SHP77 (cell line): ENCODE data around the gene ZDHHC8.

Experiments used
- DNase-seq, 2 experiments: peaks; one replicate each; lab custom pipeline; 2025; lab: John Stamatoyannopoulos, UW

ZDHHC8 gene

GRCh38 chr22:20178075-20178914, 46.7 kb downstream of the ZDHHC8 start:
- DNase-seq: no peak

- no peak for DNase-seq
These were observed 47.3 kb downstream of the ZDHHC8 start for GRCh38 chr22:20178915-20179227.

- no peak for DNase-seq
These were observed 48.0 kb downstream of the ZDHHC8 start for GRCh38 chr22:20179455-20180244.

- DNase-seq: no peak
These were observed 48.6 kb downstream of the ZDHHC8 start for GRCh38 chr22:20180245-20180630.

- DNase-seq: no peak
These were observed 49.0 kb downstream of the ZDHHC8 start for GRCh38 chr22:20180640-20181039.

GRCh38 chr22:20181194-20181883, 49.7 kb downstream of the ZDHHC8 start:
- DNase-seq: no peak

- no peak for DNase-seq
These were observed 50.3 kb downstream of the ZDHHC8 start for GRCh38 chr22:20181884-20182236.

- DNase-seq: no peak
These were observed 50.8 kb downstream of the ZDHHC8 start for GRCh38 chr22:20182365-20182764.

GRCh38 chr22:20183101-20183500, 51.5 kb downstream of the ZDHHC8 start:
- no peak for DNase-seq

- DNase-seq: no peak
These were observed 52.2 kb downstream of the ZDHHC8 start for GRCh38 chr22:20183823-20184222.

GRCh38 chr22:20184501-20185165, 53.0 kb downstream of the ZDHHC8 start:
- DNase-seq: no peak

GRCh38 chr22:20185750-20186149, 54.1 kb downstream of the ZDHHC8 start:
- DNase-seq: no peak

- no peak for DNase-seq
These were observed 54.7 kb downstream of the ZDHHC8 start for GRCh38 chr22:20186183-20186870.

GRCh38 chr22:20186871-20187546, 55.4 kb downstream of the ZDHHC8 start:
- no peak for DNase-seq

- no peak for DNase-seq
These were observed 56.4 kb downstream of the ZDHHC8 start for GRCh38 chr22:20187777-20188566.

- no peak for DNase-seq
These were observed 56.9 kb downstream of the ZDHHC8 start for GRCh38 chr22:20188567-20188877.

- DNase-seq: no peak
These were observed 59.5 kb downstream of the ZDHHC8 start for GRCh38 chr22:20191000-20191515.

GRCh38 chr22:20191803-20192202, 60.2 kb downstream of the ZDHHC8 start:
- no peak for DNase-seq

GRCh38 chr22:20192293-20192971, 60.8 kb downstream of the ZDHHC8 start:
- no peak for DNase-seq
